Effector memory CD4-positive, alpha-beta T cell (primary cell): ENCODE measurements around the gene GPR82.
"Not testable (repeated sequence)": the region's sequence is repeated elsewhere in the genome, so short reads cannot be mapped to it uniquely, and the experiment has no call there.

Experiments
- DNase-seq, 3 donors: peaks; one replicate each; pipeline ENCODE4 v3.0.0-alpha.2; 2020
- H3K27ac ChIP-seq: 2 replicates; pipeline ENCODE4 v1.7.0; 2013; ENCODE audit warnings: mild to moderate bottlenecking, low read length, moderate library complexity; ENCODE audit not compliant: insufficient read depth, poor library complexity, severe bottlenecking
- H3K27me3 ChIP-seq: replicated peaks from 2 replicates; pipeline ENCODE4 v1.7.0; 2013; ENCODE audit warnings: mild to moderate bottlenecking, low read length; ENCODE audit not compliant: insufficient read depth, control insufficient read depth, poor library complexity, severe bottlenecking
- H3K36me3 ChIP-seq: 2 replicates; pipeline ENCODE4 v1.7.0; 2013; ENCODE audit warnings: mild to moderate bottlenecking, low read length, moderate library complexity; ENCODE audit not compliant: control insufficient read depth, insufficient read depth
- H3K4me1 ChIP-seq: 2 replicates; pipeline ENCODE4 v1.7.0; 2013; ENCODE audit warnings: low read length, mild to moderate bottlenecking; ENCODE audit not compliant: control insufficient read depth, insufficient read depth, poor library complexity, severe bottlenecking
- H3K4me3 ChIP-seq: 2 replicates; pipeline ENCODE4 v1.7.0; 2013; ENCODE audit warnings: low read length, low read depth, mild to moderate bottlenecking; ENCODE audit not compliant: insufficient read depth, poor library complexity, severe bottlenecking
- H3K9me3 ChIP-seq: 2 replicates; pipeline ENCODE4 v1.7.0; 2013; ENCODE audit warnings: mild to moderate bottlenecking, low read length, moderate library complexity; ENCODE audit not compliant: control insufficient read depth
- total RNA-seq, 3 donors: gene quantifications; one replicate each; lab custom pipeline; 2026; lab: John Stamatoyannopoulos, UW

The GPR82 gene
- total RNA-seq, result 0 reads per million in 3 donors

GRCh38 chrX:41723826-41724225 is at the start of gene GPR82:
TSS of gene GPR82 (plus strand) at chrX:41724181. CDS start at chrX:41727027, 2,846 bp downstream.
- H3K4me3 ChIP-seq, result no peak within 1 kb of the TSS
- no peak for DNase-seq
- peaks cover 3% of the 10 kb centered on the region for H3K4me1 ChIP-seq

GRCh38 chrX:41676361-41676760 is 47.6 kb upstream of the GPR82 start:
- DNase-seq, H3K27ac ChIP-seq, H3K4me1 ChIP-seq, H3K9me3 ChIP-seq, H3K4me3 ChIP-seq, H3K27me3 ChIP-seq, H3K36me3 ChIP-seq: not testable (repeated sequence)

More at GRCh38 chrX:41723826-41724225, at the start of gene GPR82:
- Histone ChIP-seq H3K36me3 (no peaks in the 10 kb centered on the region), H3K9me3 (no peaks in the 10 kb centered on the region), H3K27ac (no peak within 1 kb of the TSS), H3K27me3 (no peaks in the 10 kb centered on the region)

- H3K27me3 ChIP-seq, result no peaks in the 10 kb centered on the region
- no peaks in the 10 kb centered on the region for H3K36me3 ChIP-seq
- H3K27ac ChIP-seq, result no peak overlapping the region
- no peak for DNase-seq
- no peaks in the 10 kb centered on the region for H3K9me3 ChIP-seq
- no peak overlapping the region for H3K4me3 ChIP-seq
- H3K4me1 ChIP-seq, result no peaks in the 10 kb centered on the region
These were observed 46.6 kb upstream of the GPR82 start for GRCh38 chrX:41677183-41678060.

GRCh38 chrX:41684138-41684537 is 39.8 kb upstream of the GPR82 start:
- Histone ChIP-seq H3K4me1 (no peaks in the 10 kb centered on the region), H3K36me3 (no peaks in the 10 kb centered on the region), H3K27me3 (no peaks in the 10 kb centered on the region), H3K4me3 (no peak overlapping the region), H3K9me3 (no peaks in the 10 kb centered on the region), H3K27ac (no peak overlapping the region)
- no peak for DNase-seq

GRCh38 chrX:41684940-41685339 is 39.0 kb upstream of the GPR82 start:
- Histone ChIP-seq H3K4me3 (no peak overlapping the region), H3K9me3 (no peaks in the 10 kb centered on the region)
- DNase-seq, result no peak

GRCh38 chrX:41686788-41687187 is 37.2 kb upstream of the GPR82 start:
- no peak overlapping the region for H3K4me3 ChIP-seq
- DNase-seq, result no peak
- no peaks in the 10 kb centered on the region for H3K9me3 ChIP-seq
- H3K27ac ChIP-seq, result no peak overlapping the region
- no peaks in the 10 kb centered on the region for H3K27me3 ChIP-seq
- no peaks in the 10 kb centered on the region for H3K4me1 ChIP-seq
- no peaks in the 10 kb centered on the region for H3K36me3 ChIP-seq

More at GRCh38 chrX:41684940-41685339, 39.0 kb upstream of the GPR82 start:
- Histone ChIP-seq H3K4me1 (no peaks in the 10 kb centered on the region), H3K27me3 (no peaks in the 10 kb centered on the region), H3K36me3 (no peaks in the 10 kb centered on the region), H3K27ac (no peak overlapping the region)

- Histone ChIP-seq H3K27me3 (no peaks in the 10 kb centered on the region), H3K36me3 (no peaks in the 10 kb centered on the region), H3K9me3 (no peaks in the 10 kb centered on the region), H3K4me3 (no peak overlapping the region), H3K27ac (no peak overlapping the region), H3K4me1 (no peaks in the 10 kb centered on the region)
- no peak for DNase-seq
These were observed 35.8 kb upstream of the GPR82 start for GRCh38 chrX:41688156-41688555.

GRCh38 chrX:41688835-41689234 is 35.1 kb upstream of the GPR82 start, which contains the start of gene GPR34:
TSS of gene GPR34 (plus strand) at chrX:41688973. CDS start at chrX:41695634, 6,661 bp downstream.
- no peak within 1 kb of the TSS for H3K27ac ChIP-seq
- no peaks in the 10 kb centered on the region for H3K9me3 ChIP-seq
- DNase-seq, result no peak
- no peaks in the 10 kb centered on the region for H3K36me3 ChIP-seq
- H3K4me3 ChIP-seq, result no peak within 1 kb of the TSS
- no peaks in the 10 kb centered on the region for H3K4me1 ChIP-seq
- no peaks in the 10 kb centered on the region for H3K27me3 ChIP-seq

- Histone ChIP-seq H3K27me3 (no peaks in the 10 kb centered on the region), H3K4me3 (no peak overlapping the region), H3K36me3 (no peaks in the 10 kb centered on the region), H3K4me1 (no peaks in the 10 kb centered on the region), H3K27ac (no peak overlapping the region), H3K9me3 (no peaks in the 10 kb centered on the region)
- DNase-seq, result no peak
These were observed 34.3 kb upstream of the GPR82 start for GRCh38 chrX:41689711-41690110.

- Histone ChIP-seq H3K4me3 (no peak overlapping the region), H3K36me3 (no peaks in the 10 kb centered on the region), H3K4me1 (no peaks in the 10 kb centered on the region), H3K27ac (no peak overlapping the region), H3K9me3 (no peaks in the 10 kb centered on the region), H3K27me3 (no peaks in the 10 kb centered on the region)
- no peak for DNase-seq
These were observed 31.7 kb upstream of the GPR82 start for GRCh38 chrX:41692162-41692749.
